ENCODE results near the gene TAF11L9. TPM values are rescaled to one million over a fixed set of nuclear protein-coding genes. Genes with fewer than 3 reads are reported as not detected.

The TAF11L9 gene
- total RNA-seq, result not detected in 2 replicates

GRCh38 chr5:17594255-17594654 lies at the start of gene TAF11L9:
Gene TAF11L9 (minus strand): TSS chr5:17594394.

GRCh38 chr5:17634160-17634559 lies 40.0 kb upstream of the TAF11L9 start, which contains the start of gene TAF11L14:
Gene TAF11L14 (plus strand): TSS chr5:17634460.

GRCh38 chr5:17631788-17632187 lies 37.6 kb upstream of the TAF11L9 start, which contains the start of gene TAF11L13:
Gene TAF11L13 (plus strand): TSS chr5:17632088.

GRCh38 chr5:17610092-17610491 lies 15.9 kb upstream of the TAF11L9 start, which contains the start of gene TAF11L12:
Gene TAF11L12 (plus strand): TSS chr5:17610392.

GRCh38 chr5:17603880-17604279 lies 9.7 kb upstream of the TAF11L9 start, which contains the start of gene TAF11L11:
Gene TAF11L11 (plus strand): TSS chr5:17604183.

GRCh38 chr5:17597728-17598127 lies 3.5 kb upstream of the TAF11L9 start, which contains the start of gene TAF11L10:
Gene TAF11L10 (minus strand): TSS chr5:17597828.

GRCh38 chr5:17590860-17591259 lies 3.3 kb downstream of the TAF11L9 start, which contains the start of gene TAF11L8:
Gene TAF11L8 (minus strand): TSS chr5:17590960.

GRCh38 chr5:17585658-17586057 lies 8.5 kb downstream of the TAF11L9 start, which contains the start of gene TAF11L7:
Gene TAF11L7 (minus strand): TSS chr5:17585758.

Other genes starting within 250 kb of the TAF11L9 start
- not detected in 2 replicates for gene TAF11L2, start 96.2 kb downstream of the TAF11L9 start, total RNA-seq
- gene TAF11L3, start 76.0 kb downstream of the TAF11L9 start, total RNA-seq, result not detected in 2 replicates
- gene TAF11L4, start 72.6 kb downstream of the TAF11L9 start, total RNA-seq, result not detected in 2 replicates
- gene TAF11L5, start 69.2 kb downstream of the TAF11L9 start, total RNA-seq, result not detected in 2 replicates
- not detected in 2 replicates for gene TAF11L6, start 65.7 kb downstream of the TAF11L9 start, total RNA-seq
- not detected in 2 replicates for gene TAF11L7, start 8.6 kb downstream of the TAF11L9 start, total RNA-seq
- not detected in 2 replicates for gene TAF11L8, start 3.4 kb downstream of the TAF11L9 start, total RNA-seq
- gene TAF11L10, start 3.4 kb upstream of the TAF11L9 start, total RNA-seq, result not detected in 2 replicates
- 0.14 and 0.18 TPM in 2 replicates for gene TAF11L11, start 9.8 kb upstream of the TAF11L9 start, total RNA-seq
- gene TAF11L12, start 16.0 kb upstream of the TAF11L9 start, total RNA-seq, result not detected in 2 replicates
- not detected in 2 replicates for gene TAF11L13, start 37.7 kb upstream of the TAF11L9 start, total RNA-seq
- not detected in 2 replicates for gene TAF11L14, start 40.1 kb upstream of the TAF11L9 start, total RNA-seq

All from smooth muscle cell of bladder (primary cell).